Progenitor cell of endocrine pancreas (in vitro differentiated cells): Measurements from ENCODE around the gene HOXA6. TPM values are rescaled to one million over a fixed set of nuclear protein-coding genes. Genes with fewer than 3 reads are reported as not detected.
A peak's percentile ranks its signal among the peaks of the same experiment; 100 is the strongest.

Source experiments
- DNase-seq: peaks from one replicate; pipeline ENCODE4 v3.0.0; 2021; ENCODE audit warnings: low spot score; ENCODE audit not compliant: unreplicated experiment
- H3K27ac Mint-ChIP-seq: 2 replicates; pipeline ENCODE4 v1.8.0; 2021; ENCODE audit warnings: mild to moderate bottlenecking, moderate library complexity, mixed read lengths
- H3K27me3 Mint-ChIP-seq: 2 replicates; pipeline ENCODE4 v1.8.0; 2021; ENCODE audit warnings: mixed read lengths
- H3K36me3 Mint-ChIP-seq: 2 replicates; pipeline ENCODE4 v1.8.0; 2022; ENCODE audit warnings: mixed read lengths; ENCODE audit not compliant: insufficient read depth
- H3K4me1 Mint-ChIP-seq: 2 replicates; pipeline ENCODE4 v1.8.0; 2021; ENCODE audit warnings: low read depth, mixed read lengths
- H3K4me3 Mint-ChIP-seq: 2 replicates; pipeline ENCODE4 v1.8.0; 2021; ENCODE audit warnings: low read depth, mild to moderate bottlenecking, moderate library complexity, mixed read lengths
- H3K9me3 Mint-ChIP-seq: 2 replicates; pipeline ENCODE4 v1.8.0; 2021; ENCODE audit warnings: low read depth, mixed read lengths
- CTCF ChIP-seq: fragments of 200-600 bp; sonication (generic); IDR thresholded peaks from one replicate; pipeline ENCODE4 v1.5.0; 2021; ENCODE audit warnings: antibody characterized with exemption, mild to moderate bottlenecking; ENCODE audit not compliant: unreplicated experiment
- total RNA-seq: library from RNA; stranded (reverse); gene quantifications from 2 replicates; pipeline ENCODE4 v1.2.1, GENCODE V29; 2021

The HOXA6 gene
- total RNA-seq, 1 donor from 2014 or later, result 0.38 TPM

- peaks cover 22% of the 10 kb centered on the region for H3K36me3 Mint-ChIP-seq
These were observed 35.2 kb downstream of the HOXA6 start for GRCh38 chr7:27112361-27112760.

GRCh38 chr7:27111751-27112277, 35.8 kb downstream of the HOXA6 start:
- peaks cover 53% of the 10 kb centered on the region for H3K4me1 Mint-ChIP-seq
- TF ChIP-seq CTCF, result no peak
- H3K4me3 Mint-ChIP-seq, result peak overlapping the region; percentile 97
- H3K36me3 Mint-ChIP-seq, result peaks cover 21% of the 10 kb centered on the region
- no peaks in the 10 kb centered on the region for H3K27me3 Mint-ChIP-seq
- peak overlapping the region; percentile 99 for H3K27ac Mint-ChIP-seq
- no peak for DNase-seq
- H3K9me3 Mint-ChIP-seq, result no peaks in the 10 kb centered on the region

More at GRCh38 chr7:27112361-27112760, 35.2 kb downstream of the HOXA6 start:
- peak overlapping the region; percentile 99 for H3K27ac Mint-ChIP-seq
- H3K9me3 Mint-ChIP-seq, result no peaks in the 10 kb centered on the region
- DNase-seq, result no peak
- TF ChIP-seq CTCF, result no peak
- H3K4me3 Mint-ChIP-seq, result peak overlapping the region; percentile 97
- H3K4me1 Mint-ChIP-seq, result peaks cover 54% of the 10 kb centered on the region
- H3K27me3 Mint-ChIP-seq, result no peaks in the 10 kb centered on the region

- peaks cover 52% of the 10 kb centered on the region for H3K4me1 Mint-ChIP-seq
- H3K9me3 Mint-ChIP-seq, result no peaks in the 10 kb centered on the region
- H3K27me3 Mint-ChIP-seq, result no peaks in the 10 kb centered on the region
- peaks cover 21% of the 10 kb centered on the region for H3K36me3 Mint-ChIP-seq
- TF ChIP-seq CTCF, result no peak
- DNase-seq, result no peak
- peak overlapping the region; percentile 97 for H3K4me3 Mint-ChIP-seq
- H3K27ac Mint-ChIP-seq, result peak overlapping the region; percentile 99
These were observed 36.4 kb downstream of the HOXA6 start for GRCh38 chr7:27111042-27111750.

GRCh38 chr7:27110186-27111031, 37.2 kb downstream of the HOXA6 start:
- H3K4me1 Mint-ChIP-seq, result peaks cover 57% of the 10 kb centered on the region
- peak overlapping the region; percentile 99 for H3K27ac Mint-ChIP-seq
- H3K4me3 Mint-ChIP-seq, result peak overlapping the region; percentile 97

More at GRCh38 chr7:27110186-27111031, 37.2 kb downstream of the HOXA6 start:
- TF ChIP-seq CTCF, result no peak
- Mint-ChIP-seq H3K27me3 (no peaks in the 10 kb centered on the region), H3K36me3 (peaks cover 20% of the 10 kb centered on the region), H3K9me3 (no peaks in the 10 kb centered on the region)
- peak; percentile 76 for DNase-seq
